ENCODE results near the gene STARD13.
"Not testable (repeated sequence)": the region's sequence is repeated elsewhere in the genome, so short reads cannot be mapped to it uniquely, and the experiment has no call there.

Gene STARD13

GRCh38 chr13:33183431-33184111 is 102.0 kb downstream of the STARD13 start:
- peaks cover 9% of the 10 kb centered on the region for H3K4me1 Mint-ChIP-seq (ENCODE audit: low read depth)
- peaks cover 22% of the 10 kb centered on the region for H3K27me3 Mint-ChIP-seq
- H3K9me3 Mint-ChIP-seq (ENCODE audit: low read depth) = no peaks in the 10 kb centered on the region
- no peak overlapping the region for H3K4me3 Mint-ChIP-seq
- H3K27ac Mint-ChIP-seq = no peak overlapping the region
- no peaks in the 10 kb centered on the region for H3K36me3 Mint-ChIP-seq

GRCh38 chr13:33182729-33183128 is 102.8 kb downstream of the STARD13 start:
- Mint-ChIP-seq H3K36me3 (no peaks in the 10 kb centered on the region), H3K27ac (no peak overlapping the region), H3K27me3 (peaks cover 22% of the 10 kb centered on the region), H3K9me3 (ENCODE audit: low read depth) (no peaks in the 10 kb centered on the region), H3K4me3 (no peak overlapping the region), H3K4me1 (ENCODE audit: low read depth) (peaks cover 7% of the 10 kb centered on the region)

- Mint-ChIP-seq H3K9me3 (ENCODE audit: low read depth) (no peaks in the 10 kb centered on the region), H3K27ac (no peak overlapping the region), H3K27me3 (peaks cover 22% of the 10 kb centered on the region), H3K4me1 (ENCODE audit: low read depth) (peaks cover 2% of the 10 kb centered on the region), H3K4me3 (no peak overlapping the region), H3K36me3 (no peaks in the 10 kb centered on the region)
These were observed 104.3 kb downstream of the STARD13 start for GRCh38 chr13:33181264-33181663.

- Mint-ChIP-seq H3K9me3 (ENCODE audit: low read depth) (no peaks in the 10 kb centered on the region), H3K36me3 (no peaks in the 10 kb centered on the region), H3K4me1 (ENCODE audit: low read depth) (no peaks in the 10 kb centered on the region), H3K27ac (no peak overlapping the region), H3K27me3 (peaks cover 18% of the 10 kb centered on the region), H3K4me3 (no peak overlapping the region)
These were observed 105.3 kb downstream of the STARD13 start for GRCh38 chr13:33180122-33180804.

DNA sequence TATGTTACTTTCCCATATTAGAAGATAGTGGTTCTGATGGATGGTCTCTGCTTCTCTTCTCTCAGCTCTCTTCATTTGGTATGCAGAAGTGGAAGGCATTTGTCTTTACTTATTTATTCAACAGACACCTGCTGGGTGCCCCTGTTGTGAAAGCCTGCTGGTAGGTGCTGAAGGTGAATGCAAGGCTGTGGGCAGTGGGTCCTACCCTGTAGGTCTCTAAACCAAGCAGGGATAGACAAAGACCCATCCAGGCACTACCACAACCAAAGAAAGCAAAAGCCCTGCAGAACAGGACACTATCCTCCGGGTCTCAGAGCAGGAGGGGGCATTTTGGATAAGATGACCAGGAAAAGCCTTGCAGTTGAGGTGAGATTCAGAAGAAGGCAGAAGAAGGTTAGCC is 106.1 kb downstream of the STARD13 start:
- H3K27me3 Mint-ChIP-seq = peaks cover 18% of the 10 kb centered on the region
- no peaks in the 10 kb centered on the region for H3K4me1 Mint-ChIP-seq (ENCODE audit: low read depth)
- no peak overlapping the region for H3K4me3 Mint-ChIP-seq
- H3K27ac Mint-ChIP-seq = no peak overlapping the region
- no peaks in the 10 kb centered on the region for H3K9me3 Mint-ChIP-seq (ENCODE audit: low read depth)
- no peaks in the 10 kb centered on the region for H3K36me3 Mint-ChIP-seq

GRCh38 chr13:33178209-33178840 is 107.2 kb downstream of the STARD13 start:
- no peaks in the 10 kb centered on the region for H3K9me3 Mint-ChIP-seq (ENCODE audit: low read depth)
- no peaks in the 10 kb centered on the region for H3K36me3 Mint-ChIP-seq

DNA sequence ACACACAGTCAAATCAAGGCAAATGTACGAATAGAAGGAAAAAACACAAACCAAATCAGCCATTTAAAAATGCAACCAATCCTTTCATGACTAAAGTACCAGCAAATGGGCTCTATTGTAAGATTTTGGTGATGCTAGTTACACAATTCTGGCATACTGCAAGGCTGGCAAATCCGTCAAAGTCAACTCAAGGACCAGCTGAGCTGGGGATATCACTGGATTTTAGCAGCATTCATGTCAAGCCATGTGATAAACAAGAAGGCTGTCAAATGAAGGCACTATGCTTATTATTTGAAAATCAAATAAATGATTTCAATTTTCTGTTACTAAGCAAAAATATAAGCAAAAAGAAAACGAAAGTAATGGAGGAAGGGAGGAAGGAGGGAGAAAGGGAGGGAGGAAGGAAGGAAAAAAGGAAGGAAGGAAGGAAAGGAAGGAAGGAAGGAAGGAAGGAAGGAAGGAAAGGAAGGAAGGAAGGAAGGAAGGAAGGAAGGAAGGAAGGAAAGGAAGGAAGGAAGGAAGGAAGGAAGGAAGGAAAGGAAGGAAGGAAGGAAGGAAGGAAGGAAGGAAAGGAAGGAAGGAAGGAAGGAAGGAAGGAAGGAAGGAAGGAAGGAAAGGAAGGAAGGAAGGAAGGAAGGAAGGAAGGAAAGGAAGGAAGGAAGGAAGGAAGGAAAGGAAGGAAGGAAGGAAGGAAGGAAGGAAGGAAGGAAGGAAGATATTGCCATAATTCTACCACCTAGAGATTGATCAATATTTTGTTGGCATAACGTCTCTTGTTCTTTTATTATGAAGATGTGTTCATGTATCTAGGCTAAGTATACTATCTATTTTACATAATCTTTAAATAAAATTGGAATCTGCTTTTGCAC is 108.0 kb downstream of the STARD13 start:
- not testable (repeated sequence) for H3K9me3 Mint-ChIP-seq (ENCODE audit: low read depth); H3K36me3 Mint-ChIP-seq; H3K4me1 Mint-ChIP-seq (ENCODE audit: low read depth); H3K4me3 Mint-ChIP-seq; H3K27ac Mint-ChIP-seq
- peaks cover 15% of the 10 kb centered on the region for H3K27me3 Mint-ChIP-seq

More at GRCh38 chr13:33178209-33178840, 107.2 kb downstream of the STARD13 start:
- Mint-ChIP-seq H3K27ac (no peak overlapping the region), H3K27me3 (peaks cover 17% of the 10 kb centered on the region), H3K4me1 (ENCODE audit: low read depth) (no peaks in the 10 kb centered on the region), H3K4me3 (no peak overlapping the region)

DNA sequence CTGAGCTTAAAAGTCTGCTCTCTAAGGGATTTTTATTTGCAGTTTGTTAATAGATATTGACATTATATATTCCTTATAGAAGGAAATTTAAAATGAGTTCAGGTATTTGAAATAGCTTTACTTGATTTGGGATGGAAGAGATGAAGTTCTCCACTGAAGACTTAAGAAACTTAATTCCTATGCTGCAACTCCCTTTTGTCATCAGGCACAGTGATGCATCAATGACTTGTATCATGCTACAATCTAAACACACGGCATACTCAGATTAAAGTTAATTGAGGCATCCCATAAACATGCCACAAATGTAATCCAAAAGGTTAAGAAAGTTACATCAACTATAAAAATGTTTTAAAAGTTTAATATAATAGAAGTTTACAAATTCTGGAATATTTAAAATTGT is 109.0 kb downstream of the STARD13 start:
- Mint-ChIP-seq H3K27me3 (peaks cover 11% of the 10 kb centered on the region), H3K36me3 (no peaks in the 10 kb centered on the region), H3K27ac (no peak overlapping the region), H3K9me3 (ENCODE audit: low read depth) (no peaks in the 10 kb centered on the region), H3K4me1 (ENCODE audit: low read depth) (no peaks in the 10 kb centered on the region), H3K4me3 (no peak overlapping the region)

GRCh38 chr13:33175991-33176390 is 109.6 kb downstream of the STARD13 start:
- H3K27me3 Mint-ChIP-seq = peaks cover 8% of the 10 kb centered on the region
- no peaks in the 10 kb centered on the region for H3K4me1 Mint-ChIP-seq (ENCODE audit: low read depth)
- H3K36me3 Mint-ChIP-seq = no peaks in the 10 kb centered on the region
- no peak overlapping the region for H3K4me3 Mint-ChIP-seq
- no peak overlapping the region for H3K27ac Mint-ChIP-seq
- H3K9me3 Mint-ChIP-seq (ENCODE audit: low read depth) = no peaks in the 10 kb centered on the region

- H3K27me3 Mint-ChIP-seq = peaks cover 2% of the 10 kb centered on the region
- H3K27ac Mint-ChIP-seq = no peak overlapping the region
- no peaks in the 10 kb centered on the region for H3K9me3 Mint-ChIP-seq (ENCODE audit: low read depth)
- H3K4me3 Mint-ChIP-seq = no peak overlapping the region
- no peaks in the 10 kb centered on the region for H3K36me3 Mint-ChIP-seq
- H3K4me1 Mint-ChIP-seq (ENCODE audit: low read depth) = no peaks in the 10 kb centered on the region
These were observed 110.6 kb downstream of the STARD13 start for GRCh38 chr13:33174931-33175330.

GRCh38 chr13:33174491-33174890 is 111.1 kb downstream of the STARD13 start:
- Mint-ChIP-seq H3K27me3 (peaks cover 2% of the 10 kb centered on the region), H3K9me3 (ENCODE audit: low read depth) (no peaks in the 10 kb centered on the region), H3K36me3 (no peaks in the 10 kb centered on the region), H3K27ac (no peak overlapping the region), H3K4me3 (no peak overlapping the region), H3K4me1 (ENCODE audit: low read depth) (no peaks in the 10 kb centered on the region)

DNA sequence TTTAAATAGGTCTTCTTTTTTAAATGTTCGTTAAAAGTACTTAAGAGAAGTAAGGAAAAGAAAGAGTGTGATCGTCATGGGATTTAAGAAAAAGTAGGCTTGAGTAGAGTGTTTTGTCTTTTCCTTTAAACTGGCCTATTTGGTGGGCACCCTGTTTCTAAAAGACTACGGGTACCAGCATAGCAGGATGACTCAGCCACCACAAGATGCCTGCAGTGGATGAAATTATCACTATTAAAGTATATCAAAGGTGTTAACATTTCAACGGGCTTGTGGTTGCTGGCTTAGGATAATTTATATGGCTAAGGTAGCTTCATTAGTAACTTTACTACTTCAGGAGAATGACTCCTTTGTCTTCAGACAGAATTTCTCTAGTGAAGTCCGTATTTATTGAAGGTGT is 112.6 kb downstream of the STARD13 start:
- H3K4me1 Mint-ChIP-seq (ENCODE audit: low read depth) = no peaks in the 10 kb centered on the region
- peaks cover 2% of the 10 kb centered on the region for H3K27me3 Mint-ChIP-seq
- H3K9me3 Mint-ChIP-seq (ENCODE audit: low read depth) = no peaks in the 10 kb centered on the region
- no peak overlapping the region for H3K27ac Mint-ChIP-seq
- no peaks in the 10 kb centered on the region for H3K36me3 Mint-ChIP-seq
- no peak overlapping the region for H3K4me3 Mint-ChIP-seq

DNA sequence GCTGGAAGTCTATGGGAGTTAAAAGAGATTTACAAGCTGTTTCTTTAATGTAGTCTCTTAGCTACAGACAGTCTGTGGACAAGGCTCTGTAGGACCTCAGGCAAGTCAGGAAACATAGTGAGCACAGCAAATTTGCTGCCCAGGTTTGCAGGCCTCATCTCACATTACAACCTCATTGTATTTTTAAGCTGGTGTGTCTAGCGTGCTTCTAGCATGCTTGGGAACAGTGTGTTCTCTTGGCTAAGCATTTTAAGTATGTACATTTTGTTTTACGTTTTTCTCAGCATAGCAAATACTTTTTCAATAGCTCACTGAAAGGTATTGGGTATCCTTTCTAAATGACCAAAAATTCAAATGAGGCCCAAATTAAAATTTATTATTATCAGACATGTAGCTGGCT is 113.2 kb downstream of the STARD13 start:
- Mint-ChIP-seq H3K27me3 (peaks cover 4% of the 10 kb centered on the region), H3K4me1 (ENCODE audit: low read depth) (no peaks in the 10 kb centered on the region), H3K4me3 (no peak overlapping the region), H3K36me3 (no peaks in the 10 kb centered on the region), H3K27ac (no peak overlapping the region), H3K9me3 (ENCODE audit: low read depth) (no peaks in the 10 kb centered on the region)

- Mint-ChIP-seq H3K27ac (no peak overlapping the region), H3K4me1 (ENCODE audit: low read depth) (no peaks in the 10 kb centered on the region), H3K27me3 (peaks cover 4% of the 10 kb centered on the region), H3K36me3 (no peaks in the 10 kb centered on the region), H3K9me3 (ENCODE audit: low read depth) (no peaks in the 10 kb centered on the region), H3K4me3 (no peak overlapping the region)
These were observed 116.1 kb downstream of the STARD13 start for GRCh38 chr13:33169273-33169980.

Data from activated naive CD8-positive, alpha-beta T cell (primary cell).